SH-SY5Y (cell line): Measurements from ENCODE around the gene CYSLTR2.

ENCODE experiments used
- GATA2 ChIP-seq: IDR thresholded peaks from 2 replicates; pipeline ENCODE4 v1.6.1; 2011; ENCODE audit warnings: mild to moderate bottlenecking, low read depth, low read length
- GATA3 ChIP-seq: IDR thresholded peaks from 2 replicates; pipeline ENCODE4 v1.6.1; 2011; ENCODE audit warnings: low read depth, mild to moderate bottlenecking, low read length, moderate library complexity

- TF ChIP-seq GATA3 (no peak), GATA2 (no peak)
These were observed 73.7 kb downstream of the CYSLTR2 start for GRCh38 chr13:48727241-48728011.
